Fibroblast of pulmonary artery (primary cell): Measurements from ENCODE around the gene STKLD1.

ENCODE experiments used
- DNase-seq: peaks from one replicate; pipeline ENCODE4 v3.0.0-alpha.2; 2010; ENCODE audit warnings: low read depth
- H3K4me3 ChIP-seq: replicated peaks from 2 replicates; pipeline ENCODE4 v1.5.1; 2011; ENCODE audit warnings: low read depth, mild to moderate bottlenecking, control low read depth, low read length, moderate library complexity
- CTCF ChIP-seq: IDR thresholded peaks from 2 replicates; pipeline ENCODE4 v1.5.1; 2011; ENCODE audit warnings: mild to moderate bottlenecking, control low read depth, low read length, inconsistent platforms; ENCODE audit errors: missing control alignments

STKLD1 gene

GRCh38 chr9:133351526-133351907, 24.6 kb upstream of the STKLD1 start:
- no peak for DNase-seq
- no peak overlapping the region for H3K4me3 ChIP-seq
- TF ChIP-seq CTCF: no peak

GRCh38 chr9:133351908-133352634, 24.1 kb upstream of the STKLD1 start:
- TF ChIP-seq CTCF: peak; percentile 71
- no peak overlapping the region for H3K4me3 ChIP-seq
- peak; percentile 71 for DNase-seq

GRCh38 chr9:133352635-133353340, 23.4 kb upstream of the STKLD1 start:
- no peak for TF ChIP-seq CTCF
- H3K4me3 ChIP-seq: no peak overlapping the region
- DNase-seq: no peak

GRCh38 chr9:133353548-133353947, 22.6 kb upstream of the STKLD1 start:
- no peak for TF ChIP-seq CTCF
- no peak for DNase-seq
- no peak overlapping the region for H3K4me3 ChIP-seq

- DNase-seq: no peak
- TF ChIP-seq CTCF: no peak
- H3K4me3 ChIP-seq: no peak overlapping the region
These were observed 21.4 kb upstream of the STKLD1 start for GRCh38 chr9:133354766-133355165.

- peak overlapping the region; percentile 83 for H3K4me3 ChIP-seq
- TF ChIP-seq CTCF: no peak
- DNase-seq: no peak
These were observed 20.2 kb upstream of the STKLD1 start for GRCh38 chr9:133355881-133356357.
